Upper lobe of left lung (tissue), 6 donors: ENCODE data around the gene PHETA1. TPM values are rescaled to one million over a fixed set of nuclear protein-coding genes. Genes with fewer than 3 reads are reported as not detected.

ENCODE experiments used
- ATAC-seq, 2 donors: fragments of 200-7000 bp; cut with Tn5 transposase; one replicate each; pipeline ENCODE4 v1.9.1; 2022; ENCODE audit warnings: mild to moderate bottlenecking in 2 of 2, moderate library complexity in 2 of 2; ENCODE audit not compliant: low FRiP score in 2 of 2
- DNase-seq, 2 donors: peaks; one replicate each; pipeline ENCODE4 v3.0.0-alpha.2; 2019 to 2020
- H3K27ac ChIP-seq, 4 donors: fragments of 200-600 bp; sonication (generic); one replicate each; pipeline ENCODE4 v1.5.1; 2016 to 2019
- H3K27me3 ChIP-seq, 4 donors: fragments of 200-600 bp; sonication (generic); one replicate each; pipeline ENCODE4 v1.5.1; 2017 to 2019
- H3K36me3 ChIP-seq, 4 donors: fragments of 200-600 bp; sonication (generic); one replicate each; pipeline ENCODE4 v1.5.1; 2016 to 2019
- H3K4me1 ChIP-seq, 4 donors: fragments of 200-600 bp; sonication (generic); one replicate each; pipeline ENCODE4 v1.5.1; 2018 to 2019
- H3K4me3 ChIP-seq, 4 donors: fragments of 200-600 bp; sonication (generic); one replicate each; pipeline ENCODE4 v1.5.1; 2017 to 2019; ENCODE audit warnings: mild to moderate bottlenecking in 2 of 4, moderate library complexity in 1 of 4
- H3K9me3 ChIP-seq, 4 donors: fragments of 200-600 bp; sonication (generic); one replicate each; pipeline ENCODE4 v1.5.1; 2018 to 2019
- CTCF ChIP-seq, 6 experiments: fragments of 450-650 bp in 4 of 6; fragments of 200-600 bp in 2 of 6; sonication (generic) in 2 of 6; IDR thresholded peaks; one replicate each; pipeline ENCODE4 v1.5.1; 2016 to 2019; ENCODE audit warnings: antibody characterized with exemption in 6 of 6
- EP300 ChIP-seq, 4 donors: sonication (generic); formaldehyde crosslinking; IDR thresholded peaks; one replicate each; pipeline ENCODE4 v1.5.1; 2017; ENCODE audit warnings: antibody characterized with exemption in 4 of 4, control low read depth in 2 of 4
- POLR2A ChIP-seq, 4 donors: fragments of 450-650 bp; IDR thresholded peaks; one replicate each; pipeline ENCODE4 v1.5.1; 2016 to 2017; ENCODE audit warnings: antibody characterized with exemption in 4 of 4, mild to moderate bottlenecking in 2 of 4
- POLR2AphosphoS5 ChIP-seq, 2 donors: sonication (generic); formaldehyde crosslinking; IDR thresholded peaks; one replicate each; pipeline ENCODE4 v1.5.1; 2017; ENCODE audit warnings: antibody characterized with exemption in 2 of 2
- WGBS, 2 donors: methylation state at CpG; one replicate each; pipeline ENCODE4 v1.1.5; 2017 to 2018; 5-methylcytosine and 5-hydroxymethylcytosine counted together
- total RNA-seq, 6 donors: library from RNA; depleted of rRNA in 4 of 6; stranded (reverse); fragments of >200 nt in 4 of 6; gene quantifications; one replicate each; pipeline versions ENCODE4 v1.1.0 to v1.2.1, GENCODE V29; 2016 to 2021
- donor health status: DM: no; HTN: no; CAD: no; lungs with moderate emphysema.
- donor health status: DM: no; HTN: yes; CAD: no; lungs with severe emphysema.

Gene PHETA1
- total RNA-seq, 6 donors from 2014 or later, result 9.1 to 24.6 (median 21.2) TPM

- ATAC-seq, result peak in 1 of 2 donors; percentile 59
- Histone ChIP-seq H3K4me3 (no peak overlapping the region), H3K27me3 (no peaks in the 10 kb centered on the region), H3K36me3 (no peaks in the 10 kb centered on the region), H3K4me1 (no peaks in the 10 kb centered on the region), H3K27ac (no peak overlapping the region), H3K9me3 (no peaks in the 10 kb centered on the region)
- DNase-seq, result no peak
- WGBS, 2 donors, result 55 to 57% methylated on average over 8 of the region's 8 CpGs
- no peak for TF ChIP-seq POLR2A (IDR thresholded peaks at IDR 0.05)
- TF ChIP-seq CTCF (IDR thresholded peaks at IDR 0.05), result peak in 2 of 6 experiments; percentile 37 to 49
Measured at GRCh38 chr12:111330800-111331752, 37.8 kb downstream of the PHETA1 start.

- ATAC-seq (peak in 1 of 2 donors; percentile 15), DNase-seq (peak in 1 of 2 donors; percentile 42)
- 90 to 92% methylated on average over 8 to 12 of the region's 12 CpGs for WGBS, 2 donors
- H3K4me1 ChIP-seq, result no peaks in the 10 kb centered on the region
- H3K9me3 ChIP-seq, result no peaks in the 10 kb centered on the region
- no peak for TF ChIP-seq POLR2AphosphoS5 (IDR thresholded peaks at IDR 0.05)
- no peak for TF ChIP-seq CTCF (IDR thresholded peaks at IDR 0.05)
- TF ChIP-seq EP300 (IDR thresholded peaks at IDR 0.05), result no peak
- no peak for TF ChIP-seq POLR2A (IDR thresholded peaks at IDR 0.05)
- H3K36me3 ChIP-seq, result no peaks in the 10 kb centered on the region
- no peak overlapping the region for H3K4me3 ChIP-seq
- no peaks in the 10 kb centered on the region for H3K27me3 ChIP-seq
- no peak overlapping the region for H3K27ac ChIP-seq
Measured at GRCh38 chr12:111328138-111328537, 40.8 kb downstream of the PHETA1 start.

GRCh38 chr12:111327474-111327873, 41.4 kb downstream of the PHETA1 start:
- Histone ChIP-seq H3K27ac (no peak overlapping the region), H3K4me3 (no peak overlapping the region), H3K27me3 (no peaks in the 10 kb centered on the region), H3K4me1 (no peaks in the 10 kb centered on the region), H3K9me3 (no peaks in the 10 kb centered on the region), H3K36me3 (no peaks in the 10 kb centered on the region)
- 88 to 89% methylated on average over 6 of the region's 6 CpGs for WGBS, 2 donors
- ATAC-seq, result no peak
- no peak for TF ChIP-seq POLR2AphosphoS5 (IDR thresholded peaks at IDR 0.05)
- no peak for TF ChIP-seq POLR2A (IDR thresholded peaks at IDR 0.05)
- no peak for TF ChIP-seq CTCF (IDR thresholded peaks at IDR 0.05)
- no peak for TF ChIP-seq EP300 (IDR thresholded peaks at IDR 0.05)
- DNase-seq, result no peak

- Histone ChIP-seq H3K4me3 (no peak overlapping the region), H3K9me3 (no peaks in the 10 kb centered on the region), H3K4me1 (no peaks in the 10 kb centered on the region), H3K27ac (no peak overlapping the region), H3K36me3 (no peaks in the 10 kb centered on the region), H3K27me3 (no peaks in the 10 kb centered on the region)
- TF ChIP-seq POLR2A (IDR thresholded peaks at IDR 0.05), result no peak
- no peak for TF ChIP-seq EP300 (IDR thresholded peaks at IDR 0.05)
- no peak for TF ChIP-seq CTCF (IDR thresholded peaks at IDR 0.05)
- TF ChIP-seq POLR2AphosphoS5 (IDR thresholded peaks at IDR 0.05), result no peak
- 78 to 81% methylated on average over 16 of the region's 25 CpGs for WGBS, 2 donors
- ATAC-seq (peak in 1 of 2 donors; percentile 16), DNase-seq (peak in 1 of 2 donors; percentile 64)
Measured at GRCh38 chr12:111322336-111323250, 46.3 kb downstream of the PHETA1 start.
